ENCODE data around the gene NKAIN2.
"Not testable (repeated sequence)": the region's sequence is repeated elsewhere in the genome, so short reads cannot be mapped to it uniquely, and the experiment has no call there.

The NKAIN2 gene

DNA sequence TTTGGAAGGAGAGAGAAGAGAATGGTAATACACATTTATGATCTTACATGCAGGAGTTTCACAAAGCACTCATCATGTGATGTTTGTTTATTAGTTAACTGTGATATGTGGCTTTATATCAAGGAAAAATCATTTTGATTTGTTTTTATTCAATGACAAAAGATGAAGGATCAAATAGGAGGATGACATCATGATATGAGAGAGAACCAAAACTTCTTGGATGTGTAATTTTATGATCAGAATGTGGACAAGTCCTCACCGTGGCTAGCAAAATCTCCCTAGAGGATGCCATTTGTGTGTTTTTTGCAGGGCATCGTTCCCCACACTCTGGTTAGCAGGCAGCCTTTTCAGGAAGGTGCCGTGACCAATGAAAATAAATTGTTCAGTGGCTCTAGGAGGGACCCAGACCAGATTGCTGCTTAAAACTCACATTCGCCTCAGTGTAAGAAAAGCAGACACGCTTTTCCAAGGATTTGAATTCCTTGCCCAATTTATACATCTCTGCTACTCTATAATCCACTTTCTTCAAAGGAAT is 552.7 kb downstream of the NKAIN2 start:
- DNase-seq: no peak

DNA sequence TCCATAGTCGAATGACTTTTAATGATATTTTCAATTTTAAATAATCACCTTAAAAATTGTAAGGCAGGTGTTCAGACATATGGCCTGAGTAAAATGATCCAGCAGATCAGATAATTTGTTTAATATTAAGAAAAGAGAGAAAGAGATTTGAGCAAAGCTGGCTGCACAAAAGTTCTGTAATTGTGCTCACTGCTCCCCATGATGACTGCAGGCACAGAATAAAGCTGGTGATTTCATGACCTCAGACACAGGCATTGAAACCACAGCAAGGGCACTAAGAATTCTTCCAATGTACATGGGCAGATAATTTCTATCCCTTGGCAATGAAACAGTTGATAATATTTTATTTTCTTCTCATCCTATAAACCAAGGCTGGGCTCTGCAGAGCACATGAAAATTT is 553.1 kb downstream of the NKAIN2 start:
- DNase-seq: no peak

DNA sequence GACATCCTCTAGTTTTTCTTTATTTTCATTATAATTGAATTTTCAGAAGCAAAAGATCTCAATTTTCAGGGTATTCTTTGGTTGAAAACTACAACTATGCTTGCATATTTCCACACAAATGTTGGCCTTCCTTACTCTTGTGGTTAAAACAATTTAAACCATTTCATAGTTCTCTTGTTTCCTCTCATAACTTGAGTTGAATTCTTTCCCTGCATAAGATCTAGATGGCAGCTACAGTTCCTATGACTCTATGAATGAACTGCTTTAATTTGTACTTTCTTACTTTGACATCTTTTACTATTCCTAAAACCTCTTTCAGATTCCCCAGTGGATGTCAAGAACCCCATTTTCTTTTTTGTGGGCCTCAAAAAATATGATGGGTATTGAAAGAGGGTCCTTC is 564.5 kb downstream of the NKAIN2 start:
- DNase-seq: no peak

DNA sequence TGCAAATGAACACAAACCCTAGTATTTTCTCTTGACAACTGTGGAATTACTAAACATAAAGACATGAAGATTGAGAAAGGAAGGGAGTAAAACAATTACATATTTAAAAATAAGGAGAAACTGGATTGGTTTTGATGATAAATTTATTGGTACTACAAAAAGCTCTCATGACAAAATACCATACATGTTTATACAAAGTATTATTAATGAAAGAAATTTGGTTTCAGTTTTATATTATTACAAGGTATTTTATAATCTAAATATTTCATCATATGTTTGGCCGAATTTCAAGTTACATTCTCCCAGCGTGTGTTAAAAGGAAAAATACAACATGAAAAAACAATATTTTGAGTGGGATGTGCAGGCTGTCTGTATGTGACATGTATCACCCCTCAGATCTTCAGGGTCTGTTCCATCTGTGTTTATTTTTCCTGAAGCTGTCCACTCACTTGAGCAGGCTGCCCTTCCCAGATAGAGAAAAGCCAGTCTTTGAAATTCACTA is 568.4 kb downstream of the NKAIN2 start:
- DNase-seq: no peak

DNA sequence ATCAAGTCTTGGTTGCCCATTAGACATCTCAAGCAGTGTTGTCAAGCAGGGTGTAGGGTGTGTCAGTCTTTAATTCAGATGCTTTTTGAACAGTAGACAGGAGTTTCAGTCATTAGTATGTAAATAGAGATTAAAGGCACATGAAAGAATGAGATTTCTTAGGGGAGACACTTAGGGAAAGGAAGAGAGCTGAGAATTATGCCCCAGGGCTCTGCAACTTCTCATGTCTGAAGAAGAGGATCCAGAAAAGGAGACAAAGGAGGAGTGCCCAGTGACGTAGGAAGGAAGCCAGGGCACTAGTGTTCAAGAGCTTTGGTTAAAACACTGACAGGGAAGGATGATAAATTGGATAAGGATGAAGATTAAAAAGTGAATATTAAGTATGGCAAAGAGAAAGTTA is 569.7 kb downstream of the NKAIN2 start:
- DNase-seq: no peak

DNA sequence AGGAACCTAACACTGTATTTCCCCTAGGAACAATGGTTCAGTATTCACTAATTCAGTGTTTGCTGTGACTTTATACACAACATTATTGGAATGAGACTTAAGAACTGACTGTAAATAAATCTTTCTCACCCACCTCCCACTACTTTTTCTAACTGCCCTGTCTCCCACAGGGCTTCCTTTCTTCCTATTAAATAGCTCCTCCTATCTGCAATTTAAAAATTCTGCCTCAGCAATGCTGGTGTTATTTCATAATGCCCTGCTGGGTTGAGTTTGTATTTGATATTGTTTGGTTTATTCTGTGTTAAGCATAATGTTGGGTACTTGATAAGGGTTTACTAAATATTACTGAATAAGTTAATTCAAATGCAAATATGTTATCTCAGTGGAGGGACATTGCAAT is 585.5 kb downstream of the NKAIN2 start:
- no peak for DNase-seq

DNA sequence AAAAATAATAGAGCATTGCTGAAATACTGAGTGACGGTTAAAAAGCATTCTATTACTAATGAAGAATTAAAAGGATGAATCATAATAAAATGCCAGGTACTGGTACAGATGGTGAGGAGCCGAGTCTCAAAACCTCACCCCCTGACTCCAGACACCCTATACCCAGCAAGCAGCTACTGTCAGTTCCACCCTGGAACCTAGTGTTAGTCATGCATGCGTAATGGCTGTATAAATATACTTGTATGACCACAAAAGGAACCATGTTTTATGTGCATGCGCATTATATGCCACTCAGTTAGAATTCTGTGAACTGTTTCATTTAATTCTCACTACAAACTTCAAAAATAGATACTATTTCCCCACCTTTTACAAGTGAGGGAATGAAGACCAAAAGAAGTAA is 589.9 kb downstream of the NKAIN2 start:
- DNase-seq: no peak

DNA sequence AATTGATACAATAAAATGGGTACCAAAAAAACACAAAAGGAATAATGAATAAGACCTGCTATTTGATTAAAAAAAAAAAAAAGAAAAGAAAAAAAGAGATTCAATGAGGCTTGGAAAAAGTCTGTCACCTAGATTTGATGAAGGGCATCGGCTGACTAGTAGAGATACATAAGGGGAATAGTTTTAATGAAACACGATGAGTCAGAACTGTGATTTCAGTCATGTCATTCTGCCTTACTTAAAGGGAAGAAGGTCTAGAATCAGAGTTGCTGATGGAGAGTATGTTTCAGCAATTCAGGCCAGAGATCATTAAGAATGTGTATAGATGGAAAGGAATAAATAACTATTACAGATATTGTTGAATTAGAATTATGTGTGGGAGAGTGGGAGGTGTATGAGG is 592.7 kb downstream of the NKAIN2 start:
- DNase-seq: no peak

DNA sequence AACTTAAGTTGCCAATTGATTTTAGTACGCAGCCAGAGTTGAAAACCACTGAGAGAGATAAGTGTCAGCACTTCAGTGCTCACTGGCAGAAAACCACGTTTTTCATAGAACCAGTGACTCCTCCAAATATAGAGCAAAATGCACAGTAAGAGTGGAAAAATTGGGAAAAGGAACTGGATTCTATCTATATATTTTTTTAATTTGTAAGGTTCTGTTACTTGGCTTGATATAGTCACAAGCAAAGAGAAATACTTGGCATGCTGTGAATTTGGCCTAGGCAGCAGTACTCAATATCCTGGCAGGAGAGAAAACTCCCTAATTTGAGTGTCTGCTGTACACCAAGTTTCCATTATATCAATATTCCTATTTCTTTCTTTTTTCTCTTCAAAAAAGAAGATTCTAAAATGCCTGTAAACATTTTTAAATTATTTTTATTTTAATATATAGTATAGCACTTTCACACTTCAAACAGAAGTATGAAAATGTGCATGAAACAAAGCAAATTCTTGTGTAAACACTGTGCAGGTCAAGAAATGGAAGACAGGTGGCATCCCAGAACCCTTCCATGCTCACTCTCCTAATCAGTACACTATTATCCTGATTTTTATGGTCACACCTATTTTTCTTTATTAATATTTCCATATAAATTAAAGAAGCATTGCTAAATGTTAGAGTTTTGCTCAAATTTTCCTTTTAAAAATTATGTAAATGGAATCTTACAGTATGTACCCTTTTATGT is 596.8 kb downstream of the NKAIN2 start:
- no peak for DNase-seq

DNA sequence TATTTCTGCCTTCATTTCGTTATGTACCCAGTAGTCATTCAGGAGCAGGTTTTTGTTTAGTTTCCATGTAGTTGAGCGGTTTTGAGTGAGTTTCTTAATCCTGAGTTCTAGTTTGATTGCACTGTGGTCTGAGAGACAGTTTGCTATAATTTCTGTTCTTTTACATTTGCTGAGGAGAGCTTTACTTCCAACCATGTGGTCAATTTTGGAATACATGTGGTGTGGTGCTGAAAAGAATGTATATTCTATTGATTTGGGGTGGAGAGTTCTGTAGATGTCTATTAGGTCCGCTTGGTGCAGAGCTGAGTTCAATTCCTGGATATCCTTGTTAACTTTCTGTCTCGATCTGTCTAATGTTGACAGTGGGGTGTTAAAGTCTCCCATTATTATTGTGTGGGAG is 606.8 kb downstream of the NKAIN2 start:
- DNase-seq: not testable (repeated sequence)

DNA sequence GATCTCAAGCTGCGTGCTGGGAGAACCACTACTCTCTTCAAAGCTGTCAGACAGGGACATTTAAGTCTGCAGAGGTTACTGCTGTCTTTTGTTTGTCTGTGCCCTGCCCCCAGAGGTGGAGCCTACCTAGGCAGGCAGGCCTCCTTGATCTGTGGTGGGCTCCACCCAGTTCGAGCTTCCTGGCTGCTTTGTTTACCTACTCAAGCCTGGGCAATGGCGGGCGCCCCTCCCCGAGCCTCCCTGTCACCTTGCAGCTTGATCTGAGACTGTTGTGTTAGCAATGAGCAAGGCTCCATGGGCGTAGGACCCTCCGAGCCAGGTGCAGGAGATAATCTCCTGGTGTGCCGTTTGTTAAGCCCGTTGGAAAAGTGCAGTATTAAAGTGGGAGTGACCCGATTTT is 609.0 kb downstream of the NKAIN2 start:
- not testable (repeated sequence) for DNase-seq

DNA sequence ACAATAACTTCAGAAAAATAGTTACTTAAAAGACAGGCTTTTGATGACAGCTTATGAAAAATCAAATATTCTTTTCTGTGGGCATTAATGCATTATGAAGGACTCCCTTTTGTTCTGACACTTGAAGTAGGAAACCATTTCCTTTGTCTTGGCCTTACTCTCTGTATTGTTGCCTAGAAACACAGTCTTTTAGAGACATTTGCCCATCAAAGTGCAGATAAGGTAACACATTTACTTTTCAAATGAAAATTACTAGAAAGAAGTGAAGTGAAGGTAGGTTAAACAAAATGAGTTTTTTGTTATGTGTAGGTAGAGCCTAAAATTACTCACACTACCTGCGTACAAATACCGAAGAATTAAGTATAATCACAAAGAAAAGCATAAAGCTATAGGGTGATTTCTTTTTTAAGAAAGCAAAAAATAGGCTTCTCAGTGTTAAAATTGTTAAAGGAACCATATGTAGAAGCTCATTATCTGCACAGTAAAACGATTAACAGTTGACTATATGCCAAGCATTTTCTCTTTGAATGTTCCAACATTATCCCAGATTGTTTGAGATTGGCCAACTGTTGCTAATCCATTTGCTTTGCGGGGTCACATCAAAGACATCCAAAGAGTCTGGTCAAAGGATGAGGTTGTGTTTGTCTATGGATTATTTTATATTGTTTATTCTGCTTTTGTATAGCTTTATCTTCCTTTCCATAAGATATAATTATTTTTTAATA is 616.6 kb downstream of the NKAIN2 start:
- DNase-seq: no peak

DNA sequence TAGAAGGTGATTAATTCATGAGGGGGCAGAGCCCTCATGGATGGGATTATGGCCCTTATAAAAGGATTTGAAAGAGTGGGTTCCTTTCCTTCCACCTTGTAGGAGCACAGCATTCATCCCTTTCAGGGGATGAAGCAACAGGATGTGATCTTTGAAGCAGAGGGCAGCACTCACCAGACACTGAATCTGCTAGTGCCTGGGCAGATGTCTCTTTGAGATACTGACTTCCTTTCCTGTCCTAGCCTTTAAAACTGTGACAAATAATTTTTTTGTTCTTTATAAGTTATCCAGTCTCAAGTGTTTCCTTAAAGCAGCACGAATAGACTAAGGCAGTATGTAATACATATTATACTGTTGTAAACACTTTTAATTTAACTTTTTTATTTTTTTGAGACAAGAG is 620.0 kb downstream of the NKAIN2 start:
- no peak for DNase-seq

DNA sequence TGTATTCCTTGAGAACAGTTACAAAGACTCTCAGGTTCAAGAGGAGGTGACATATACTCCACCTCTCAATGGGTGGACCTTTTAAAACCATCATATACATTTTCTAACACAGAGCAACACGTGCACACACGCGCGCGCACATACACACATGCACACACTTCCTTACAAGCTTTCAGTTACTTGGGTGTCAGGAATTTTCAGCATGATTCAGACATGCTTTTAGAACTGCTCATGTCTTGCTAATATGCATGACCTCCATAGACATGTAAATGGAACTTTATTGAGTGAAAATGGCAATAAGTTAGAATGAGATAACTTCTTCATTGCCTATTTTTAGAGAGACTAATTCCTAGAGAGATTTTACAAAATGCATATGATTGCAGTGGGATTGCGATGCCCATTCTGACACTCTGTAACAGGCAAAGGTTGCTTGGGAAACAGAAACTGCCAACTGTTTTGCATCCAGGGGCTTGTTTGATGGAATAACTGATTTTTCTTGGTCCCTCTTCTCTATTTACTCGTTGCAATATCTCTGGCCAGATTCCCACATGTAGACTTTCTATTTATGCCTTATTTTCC is 627.2 kb downstream of the NKAIN2 start:
- no peak for DNase-seq

DNA sequence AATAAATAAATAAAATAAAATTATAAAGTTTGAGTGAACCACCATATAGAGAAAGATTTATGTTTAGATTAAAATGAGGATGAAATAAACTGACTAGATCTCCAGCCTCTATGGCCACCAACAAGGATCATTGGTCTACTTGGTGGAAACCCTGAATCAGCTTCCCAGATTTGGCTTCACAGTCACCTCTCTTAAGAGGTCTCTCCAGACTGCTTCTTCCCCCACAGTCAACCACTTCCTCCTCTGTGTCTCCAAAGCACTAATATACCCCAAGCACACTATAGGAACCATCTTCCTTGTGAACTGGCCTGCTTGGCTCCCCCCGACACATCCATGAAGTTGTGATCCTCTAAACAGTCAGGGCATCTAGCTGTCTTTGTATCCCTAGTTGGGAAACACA is 629.0 kb downstream of the NKAIN2 start:
- DNase-seq: no peak

DNA sequence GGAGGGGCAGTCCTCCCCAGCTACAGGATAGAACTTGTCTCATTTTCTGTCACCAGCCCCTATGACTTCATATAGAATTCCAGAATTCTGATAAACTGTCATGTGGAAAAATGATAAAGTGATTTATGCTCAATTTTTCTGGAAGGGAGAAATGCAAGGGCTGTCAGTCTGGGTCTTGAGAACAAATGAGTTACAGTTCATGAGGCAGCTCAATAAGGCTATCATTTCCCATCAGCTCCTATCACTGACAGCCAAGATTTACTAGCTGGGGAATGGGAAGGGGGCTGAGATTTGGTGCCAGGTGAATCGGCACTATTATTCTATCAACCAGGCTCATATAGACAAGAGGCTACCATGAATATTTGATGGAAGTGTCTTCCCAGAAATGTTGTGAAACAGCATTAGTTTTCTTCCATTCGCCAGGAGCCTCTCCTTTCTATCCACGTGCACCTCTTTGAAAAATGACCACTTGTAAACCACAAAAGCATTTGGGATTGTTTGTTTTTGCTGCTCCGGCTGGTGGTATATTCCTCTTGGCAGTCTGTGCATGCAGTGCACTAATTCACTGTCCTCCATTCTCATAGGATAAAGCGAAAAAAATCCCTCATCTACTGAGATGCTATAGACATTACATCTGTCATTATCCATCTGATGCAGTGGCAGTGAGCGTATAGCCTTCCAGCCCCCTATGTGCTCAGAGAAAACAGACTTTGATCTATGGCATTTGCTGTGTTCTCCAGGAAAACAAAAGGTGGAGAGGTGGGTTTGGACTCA is 629.9 kb downstream of the NKAIN2 start:
- DNase-seq: no peak

DNA sequence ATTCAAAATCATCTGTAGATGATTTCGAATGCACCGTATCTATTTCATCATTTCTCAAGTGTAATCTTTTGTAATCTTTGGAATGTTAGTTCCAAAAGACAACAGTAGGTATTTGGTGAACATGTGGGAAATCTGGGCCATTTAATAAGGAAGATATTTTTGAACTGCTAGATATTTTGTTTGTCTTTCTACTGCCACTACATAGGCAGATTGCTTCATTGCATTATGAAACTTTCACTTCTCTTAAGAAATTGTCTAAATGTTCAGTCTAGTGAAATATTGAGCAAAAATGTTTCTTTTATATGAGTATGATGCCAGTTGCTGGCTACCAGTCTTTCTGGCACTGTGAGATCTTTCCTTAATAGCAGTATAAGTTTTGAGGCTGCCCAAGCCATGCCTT is 630.8 kb downstream of the NKAIN2 start:
- no peak for DNase-seq

DNA sequence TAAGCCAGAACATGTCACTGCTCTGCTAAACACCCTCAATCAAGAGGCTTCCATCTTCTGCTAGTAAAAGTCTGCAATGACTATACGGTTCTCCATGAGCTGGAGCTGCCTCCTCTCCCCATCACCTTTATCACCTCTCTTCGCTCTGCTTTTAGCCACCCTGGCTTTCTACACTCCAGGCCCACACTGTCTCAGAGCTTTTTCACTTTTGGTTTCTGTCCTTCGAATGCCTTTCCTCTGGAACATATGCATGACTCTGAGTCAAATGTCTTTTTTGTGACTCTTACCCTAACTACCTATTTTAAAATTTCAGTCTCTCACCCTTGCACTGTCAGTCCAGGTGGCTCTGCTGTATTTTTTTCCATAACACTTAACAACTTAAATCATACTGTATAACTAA is 633.1 kb downstream of the NKAIN2 start:
- DNase-seq: no peak

DNA sequence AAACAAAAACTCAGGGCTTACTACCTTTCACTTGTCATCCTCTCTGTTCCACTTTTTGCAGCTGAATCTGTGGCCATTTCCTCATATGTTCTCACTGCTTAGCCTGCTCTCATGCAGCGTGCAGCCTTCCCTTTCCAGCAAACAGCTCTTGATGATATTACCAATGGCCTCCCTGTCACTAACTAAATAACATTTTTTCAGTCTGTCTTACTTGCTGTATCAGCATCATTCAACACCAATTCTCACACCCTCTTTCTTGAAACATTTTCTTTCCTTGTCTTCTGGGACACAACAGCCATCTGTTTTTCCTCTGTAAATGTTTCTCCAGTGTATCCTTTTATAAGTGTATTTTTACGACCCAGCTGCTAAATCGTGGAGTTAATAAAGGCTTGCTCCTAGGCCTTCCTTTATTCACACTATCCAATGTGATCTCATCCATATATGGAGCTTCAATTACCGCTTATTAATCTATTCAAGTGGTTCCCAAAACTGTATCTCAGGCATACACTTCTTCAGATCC is 634.9 kb downstream of the NKAIN2 start:
- DNase-seq: no peak

DNA sequence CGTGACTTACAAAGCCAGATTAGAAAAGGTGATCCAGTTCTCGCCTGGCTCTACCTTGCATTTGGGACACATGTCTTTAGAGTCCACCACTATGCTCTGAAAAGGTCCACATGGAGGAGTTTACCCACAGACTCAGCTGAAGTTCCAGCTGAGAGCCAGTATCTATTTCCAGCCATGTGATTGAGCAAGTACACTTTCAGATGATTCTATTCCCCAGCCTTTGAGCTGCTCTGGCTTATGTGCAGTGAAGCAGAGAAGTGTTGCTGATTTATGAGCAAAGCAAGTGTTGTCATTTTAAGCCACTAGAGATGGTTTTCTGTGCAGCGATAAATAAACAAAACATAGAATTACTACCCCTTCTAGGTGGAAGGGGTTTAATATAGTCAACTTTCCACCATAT is 637.8 kb downstream of the NKAIN2 start:
- no peak for DNase-seq

DNA sequence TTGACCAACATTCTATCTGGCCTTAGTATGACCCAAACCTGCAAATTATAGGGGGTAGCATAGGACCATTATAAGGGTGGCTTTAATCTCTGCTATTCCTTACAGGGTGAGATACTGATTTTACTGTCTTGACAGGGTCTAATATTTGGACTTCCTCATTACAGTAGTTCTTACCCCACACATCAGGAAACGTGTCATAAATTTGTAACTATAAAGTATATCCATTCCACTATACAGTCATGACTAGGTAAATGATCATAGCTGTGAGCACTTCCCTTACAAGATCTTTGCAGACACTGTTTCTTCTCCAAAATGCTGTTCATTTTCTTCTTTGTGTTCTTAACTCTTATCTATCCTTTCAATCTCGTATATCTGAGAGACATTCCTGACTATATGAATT is 639.9 kb downstream of the NKAIN2 start:
- DNase-seq: no peak

DNA sequence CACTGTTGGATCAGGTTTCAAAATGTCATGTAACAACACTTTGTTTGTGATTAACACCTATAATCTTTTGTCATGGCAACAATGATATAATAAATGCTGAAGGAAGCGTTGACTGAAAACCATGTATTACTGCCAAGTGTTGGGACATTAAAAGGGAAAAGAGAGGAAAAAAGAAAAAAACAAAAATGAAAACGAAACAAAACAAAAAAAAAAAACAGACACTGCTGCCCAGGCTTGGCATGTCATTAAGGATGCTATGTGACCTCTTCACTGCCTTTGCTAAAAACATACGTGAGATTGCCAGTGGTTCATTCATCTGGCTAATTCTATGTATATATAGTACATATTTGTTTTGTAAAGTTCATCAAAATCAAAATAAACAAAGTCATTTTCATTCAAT is 641.9 kb downstream of the NKAIN2 start:
- no peak for DNase-seq

DNA sequence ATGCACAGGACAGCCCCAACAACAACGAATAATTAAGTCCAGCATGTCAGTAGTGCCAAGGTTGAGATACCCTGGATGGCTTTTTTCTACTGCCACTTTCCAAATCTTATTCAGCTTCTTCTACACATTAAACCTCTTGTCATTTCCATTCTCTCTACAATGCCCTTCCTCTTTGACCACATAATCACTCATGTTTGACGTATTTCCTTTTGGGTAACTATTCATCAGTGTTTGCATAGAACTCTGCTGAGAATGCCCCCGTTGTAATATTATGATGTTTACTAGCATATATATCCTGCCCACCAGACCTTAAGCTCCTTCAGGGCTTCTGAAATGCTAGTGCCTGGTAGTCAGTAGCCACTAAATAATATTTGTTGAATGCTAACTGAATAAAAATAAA is 643.3 kb downstream of the NKAIN2 start:
- DNase-seq: no peak

Data from stimulated activated CD4-positive, alpha-beta T cell treated with anti-CD3 and anti-CD28 coated beads, Interleukin-4, amount 100 ng/mL, for 4 hours (primary cell).